HEK293 (cell line): ENCODE results near the gene MRFAP1.
"Not testable (repeated sequence)": the region's sequence is repeated elsewhere in the genome, so short reads cannot be mapped to it uniquely, and the experiment has no call there.

ENCODE experiments used
- CTCF ChIA-PET: fragments of 350-600 bp; formaldehyde crosslinking; extraction: SDS; loops from one replicate; lab custom pipeline; 2021; ENCODE audit warnings: antibody characterized with exemption; lab: Yijun Ruan, JAX
- POLR2A ChIA-PET: fragments of 300-600 bp; formaldehyde crosslinking; extraction: SDS; loops from one replicate; lab custom pipeline; 2020; ENCODE audit warnings: antibody characterized with exemption, inconsistent platforms; lab: Yijun Ruan, JAX
- H3K27ac ChIP-seq: fragments of 200-500 bp; sonication (Bioruptor generic); 2 replicates; pipeline ENCODE4 v1.5.1; 2014; ENCODE audit warnings: low read depth, low read length, control low read depth, inconsistent platforms; ENCODE audit errors: extremely low read depth
- H3K36me3 ChIP-seq, 2 experiments: fragments of 200-500 bp in 1 of 2; sonication (Bioruptor generic) in 1 of 2; 1 replicate in 1 of 2; 2 replicates in 1 of 2; pipeline ENCODE4 v1.5.1; 2014 to 2017; ENCODE audit warnings: inconsistent platforms in 2 of 2, low read length in 2 of 2; ENCODE audit not compliant: control insufficient read depth in 2 of 2, insufficient read depth in 1 of 2
- H3K4me1 ChIP-seq: fragments of 200-500 bp; sonication (Bioruptor generic); 2 replicates; pipeline ENCODE4 v1.5.1; 2014; ENCODE audit warnings: mild to moderate bottlenecking, low read length, inconsistent platforms; ENCODE audit not compliant: control insufficient read depth, insufficient read depth
- H3K4me3 ChIP-seq: 2 replicates; pipeline ENCODE4 v1.5.1; 2011; ENCODE audit warnings: low read depth, mild to moderate bottlenecking, control low read depth, low read length, moderate library complexity
- H3K9me3 ChIP-seq: fragments of 200-500 bp; sonication (Bioruptor generic); 2 replicates; pipeline ENCODE4 v1.5.1; 2014; ENCODE audit warnings: low read depth, low read length, inconsistent platforms; ENCODE audit not compliant: control insufficient read depth, insufficient read depth
- GLIS2 ChIP-seq: fragments of 450-650 bp; formaldehyde crosslinking; IDR thresholded peaks from 2 replicates; pipeline ENCODE4 v1.5.1; 2016; ENCODE audit warnings: missing biosample characterization, missing genetic modification characterization
- OSR2 ChIP-seq: fragments of 450-650 bp; formaldehyde crosslinking; IDR thresholded peaks from 2 replicates; pipeline ENCODE4 v1.5.1; 2016; ENCODE audit warnings: missing biosample characterization, missing genetic modification characterization
- PATZ1 ChIP-seq: fragments of 450-650 bp; formaldehyde crosslinking; IDR thresholded peaks from 2 replicates; pipeline ENCODE4 v1.5.1; 2016; ENCODE audit warnings: missing biosample characterization, missing genetic modification characterization
- RBAK ChIP-seq: fragments of 450-650 bp; formaldehyde crosslinking; IDR thresholded peaks from 2 replicates; pipeline ENCODE4 v1.5.1; 2016; ENCODE audit warnings: missing biosample characterization, missing genetic modification characterization
- SCRT1 ChIP-seq: fragments of 450-650 bp; formaldehyde crosslinking; IDR thresholded peaks from 2 replicates; pipeline ENCODE4 v1.5.1; 2016; ENCODE audit warnings: missing biosample characterization, missing genetic modification characterization, borderline replicate concordance
- SCRT2 ChIP-seq: fragments of 450-650 bp; formaldehyde crosslinking; IDR thresholded peaks from 2 replicates; pipeline ENCODE4 v1.5.1; 2016; ENCODE audit warnings: missing biosample characterization, missing genetic modification characterization
- YY1 ChIP-seq: fragments of 450-650 bp; formaldehyde crosslinking; IDR thresholded peaks from 2 replicates; pipeline ENCODE4 v1.5.1; 2018; ENCODE audit warnings: missing biosample characterization, missing genetic modification characterization
- ZBTB20 ChIP-seq: fragments of 450-650 bp; formaldehyde crosslinking; IDR thresholded peaks from 2 replicates; pipeline ENCODE4 v1.5.1; 2016; ENCODE audit warnings: missing biosample characterization, missing genetic modification characterization
- ZFP69B ChIP-seq: fragments of 450-650 bp; formaldehyde crosslinking; IDR thresholded peaks from 2 replicates; pipeline ENCODE4 v1.5.1; 2016; ENCODE audit warnings: missing biosample characterization, missing genetic modification characterization
- ZNF214 ChIP-seq: fragments of 450-650 bp; formaldehyde crosslinking; IDR thresholded peaks from 2 replicates; pipeline ENCODE4 v1.5.1; 2017; ENCODE audit warnings: missing biosample characterization, mild to moderate bottlenecking, missing genetic modification characterization, borderline replicate concordance
- ZNF280C ChIP-seq: fragments of 450-650 bp; formaldehyde crosslinking; IDR thresholded peaks from 2 replicates; pipeline ENCODE4 v1.5.1; 2016; ENCODE audit warnings: missing biosample characterization, missing genetic modification characterization
- ZNF341 ChIP-seq: fragments of 450-650 bp; formaldehyde crosslinking; IDR thresholded peaks from 2 replicates; pipeline ENCODE4; 2016; ENCODE audit warnings: low read depth, missing biosample characterization, missing genetic modification characterization
- ZNF37A ChIP-seq: fragments of 450-650 bp; IDR thresholded peaks from 2 replicates; pipeline ENCODE4 v1.5.1; 2018; ENCODE audit warnings: missing biosample characterization, missing genetic modification characterization
- ZNF580 ChIP-seq: fragments of 450-650 bp; formaldehyde crosslinking; IDR thresholded peaks from 2 replicates; pipeline ENCODE4 v1.5.1; 2016; ENCODE audit warnings: missing biosample characterization, missing genetic modification characterization
- ZNF654 ChIP-seq: fragments of 450-650 bp; formaldehyde crosslinking; IDR thresholded peaks from 2 replicates; pipeline ENCODE4 v1.5.1; 2016; ENCODE audit warnings: low read depth, missing biosample characterization, missing genetic modification characterization
- ZNF701 ChIP-seq: fragments of 450-650 bp; formaldehyde crosslinking; IDR thresholded peaks from 2 replicates; pipeline ENCODE4 v1.5.1; 2016; ENCODE audit warnings: missing biosample characterization, missing genetic modification characterization
- ZNF785 ChIP-seq: fragments of 450-650 bp; formaldehyde crosslinking; IDR thresholded peaks from 2 replicates; pipeline ENCODE4 v1.5.1; 2016; ENCODE audit warnings: missing biosample characterization, missing genetic modification characterization

Gene MRFAP1

GRCh38 chr4:6626066-6626465, 14.4 kb upstream of the MRFAP1 start:
- no peak overlapping the region for H3K27ac ChIP-seq
- no peaks in the 10 kb centered on the region for H3K36me3 ChIP-seq
- H3K9me3 ChIP-seq = no peaks in the 10 kb centered on the region
- ChIA-PET CTCF (no interaction called here), POLR2A (no interaction called here)
- no peak overlapping the region for H3K4me3 ChIP-seq
- H3K4me1 ChIP-seq = no peaks in the 10 kb centered on the region
- TF ChIP-seq ZNF37A (tag by site-specific recombination) (no peak), ZFP69B (tag by site-specific recombination) (no peak), RBAK (no peak), ZNF580 (tag by site-specific recombination) (no peak), GLIS2 (tag by site-specific recombination) (no peak), ZNF785 (tag by site-specific recombination) (no peak), ZNF280C (no peak), ZNF654 (tag by site-specific recombination) (no peak), OSR2 (tag by site-specific recombination) (no peak), ZNF701 (tag by site-specific recombination) (no peak), PATZ1 (no peak), YY1 (no peak), ZNF214 (tag by site-specific recombination) (no peak)

- ChIA-PET POLR2A (no interaction called here), CTCF (no interaction called here)
- Histone ChIP-seq H3K4me1 (no peaks in the 10 kb centered on the region), H3K4me3 (no peak overlapping the region), H3K36me3 (no peaks in the 10 kb centered on the region), H3K27ac (no peak overlapping the region), H3K9me3 (no peaks in the 10 kb centered on the region)
- TF ChIP-seq ZNF214 (tag by site-specific recombination) (no peak), ZBTB20 (tag by site-specific recombination) (peak; percentile 52)
Measured at GRCh38 chr4:6627832-6628231, 12.7 kb upstream of the MRFAP1 start.

- CTCF ChIA-PET, H3K4me3 ChIP-seq, H3K4me1 ChIP-seq, POLR2A ChIA-PET, H3K9me3 ChIP-seq, H3K27ac ChIP-seq, H3K36me3 ChIP-seq: not testable (repeated sequence)
- TF ChIP-seq SCRT1 (tag by site-specific recombination) (0 out of 2 replicates have a peak, but pooled peaks have one; percentile 53), SCRT2 (tag by site-specific recombination) (peak; percentile 57; the same call in 1 of the 2 replicates), ZNF341 (peak; percentile 35; the same call in 1 of the 2 replicates)
Measured at GRCh38 chr4:6628484-6628883, 12.0 kb upstream of the MRFAP1 start.
